GM12878 (cell line): ENCODE data around the gene PTPRN2. TPM values are rescaled to one million over a fixed set of nuclear protein-coding genes. Genes with fewer than 3 reads are reported as not detected.

Source experiments
- ATAC-seq: fragments of 200-7000 bp; cut with Tn5 transposase; 3 replicates; pipeline ENCODE4 v1.9.1; 2020; ENCODE audit warnings: mild to moderate bottlenecking, moderate library complexity
- BruUV-seq: library from RNA; stranded (reverse); fragments of 400-500 nt; replicated peaks from 2 replicates; lab custom pipeline; 2021; lab: Mats Ljungman, UMichigan
- CTCF ChIA-PET: fragments of 300-600 bp; sonication (Branson Sonifier 250); formaldehyde crosslinking; extraction: SDS; loops from one replicate; lab custom pipeline; 2021; ENCODE audit warnings: inconsistent platforms; lab: Yijun Ruan, JAX
- POLR2A ChIA-PET: fragments of 350-600 bp; formaldehyde crosslinking; extraction: SDS; loops from one replicate; lab custom pipeline; 2021; ENCODE audit warnings: inconsistent platforms; lab: Charles Lee
- RAD21 ChIA-PET: fragments of 300-600 bp; sonication (Branson Sonifier 250); formaldehyde crosslinking; loops from one replicate; lab custom pipeline; 2023; ENCODE audit warnings: antibody characterized with exemption; ENCODE audit not compliant: unreplicated experiment; lab: Charles Lee
- SMC1A ChIA-PET: fragments of 300-600 bp; sonication (Branson Sonifier 250); formaldehyde crosslinking; loops from one replicate; lab custom pipeline; 2023; ENCODE audit not compliant: unreplicated experiment, uncharacterized antibody; lab: Charles Lee
- DNase-seq: peaks from one replicate; pipeline ENCODE4 v3.0.0-alpha.2; 2011; ENCODE audit warnings: low read depth, low spot score
- FAIRE-seq: peaks from 3 replicates; lab custom pipeline; 2011; peaks lifted over from hg19 to GRCh38; lab: Jason Lieb, UNC
- H2AFZ ChIP-seq: 2 replicates; pipeline ENCODE4 v1.6.0; 2011; ENCODE audit warnings: low read depth, low read length, control low read depth; ENCODE audit not compliant: control insufficient read depth
- H3K27ac ChIP-seq: 2 replicates; pipeline ENCODE4 v1.5.1; 2011; ENCODE audit warnings: control low read depth; ENCODE audit not compliant: control insufficient read depth, insufficient read depth
- H3K27me3 ChIP-seq, 2 experiments: replicated peaks in 1 of 2; 2 replicates each; pipeline versions ENCODE4 v1.6.0 to v1.6.1; 2011; ENCODE audit warnings: low read length in 1 of 2; ENCODE audit not compliant: control insufficient read depth in 2 of 2, insufficient read depth in 2 of 2
- H3K36me3 ChIP-seq, 2 experiments: 2 replicates each; pipeline ENCODE4 v1.5.1; 2011; ENCODE audit warnings: low read length in 1 of 2; ENCODE audit not compliant: control insufficient read depth in 2 of 2, insufficient read depth in 2 of 2
- H3K4me1 ChIP-seq: 2 replicates; pipeline ENCODE4 v1.6.1; 2011; ENCODE audit warnings: mild to moderate bottlenecking, low read length, moderate library complexity, mixed read lengths; ENCODE audit not compliant: control insufficient read depth, insufficient read depth
- H3K4me2 ChIP-seq: 2 replicates; pipeline ENCODE4 v1.6.0; 2011; ENCODE audit warnings: control low read depth; ENCODE audit not compliant: control insufficient read depth, insufficient read depth
- H3K4me3 ChIP-seq: fragments of 200-600 bp; sonication (generic); 2 replicates; pipeline ENCODE4 v1.5.1; 2016
- H3K79me2 ChIP-seq: 2 replicates; pipeline ENCODE4 v1.6.0; 2011; ENCODE audit warnings: low read length; ENCODE audit not compliant: control insufficient read depth, insufficient read depth
- H3K9ac ChIP-seq: 2 replicates; pipeline ENCODE4 v1.8.0; 2011; ENCODE audit warnings: low read length, control low read depth, mixed read lengths; ENCODE audit not compliant: control insufficient read depth, insufficient read depth
- H3K9me3 ChIP-seq: replicated peaks from 3 replicates; pipeline ENCODE4 v1.5.1; 2011; ENCODE audit warnings: mild to moderate bottlenecking, low read length; ENCODE audit not compliant: control insufficient read depth, insufficient read depth
- H4K20me1 ChIP-seq: 2 replicates; pipeline ENCODE4 v1.6.0; 2011; ENCODE audit not compliant: control insufficient read depth, insufficient read depth
- CBX5 ChIP-seq: sonication (generic); IDR thresholded peaks from 2 replicates; pipeline ENCODE4 v1.6.1; 2016; ENCODE audit warnings: low read depth, moderate library complexity, mild to moderate bottlenecking, inconsistent platforms
- EGR1 ChIP-seq, 2 experiments: IDR thresholded peaks; 1 replicate in 1 of 2; 2 replicates in 1 of 2; pipeline ENCODE4 v1.6.1; 2011 to 2012; ENCODE audit warnings: low read depth in 2 of 2, low read length in 2 of 2, borderline replicate concordance in 1 of 2, mild to moderate bottlenecking in 1 of 2, moderate library complexity in 1 of 2
- MTA2 ChIP-seq: fragments of 450-650 bp; IDR thresholded peaks from 2 replicates; pipeline ENCODE4 v1.6.1; 2016; ENCODE audit warnings: low read depth, mild to moderate bottlenecking, moderate library complexity
- PAX5 ChIP-seq: IDR thresholded peaks from 2 replicates; pipeline ENCODE4 v1.6.1; 2011; ENCODE audit warnings: low read depth, low read length, borderline replicate concordance
- RELA ChIP-seq: fragments of 450-650 bp; IDR thresholded peaks from 2 replicates; pipeline ENCODE4 v1.8.0; 2014; ENCODE audit warnings: borderline replicate concordance; ENCODE audit not compliant: partially characterized antibody
- SIX5 ChIP-seq: IDR thresholded peaks from 2 replicates; pipeline ENCODE4 v1.6.1; 2011; ENCODE audit warnings: mild to moderate bottlenecking, low read depth, low read length, moderate library complexity; ENCODE audit not compliant: severe bottlenecking
- SP1 ChIP-seq: IDR thresholded peaks from one replicate; pipeline ENCODE4 v1.6.1; 2011; ENCODE audit warnings: low read depth, low read length
- WGBS: methylation state at CpG from one replicate; pipeline ENCODE4 v1.1.6; 2016; ENCODE audit warnings: low lambda C conversion rate; ENCODE audit not compliant: insufficient replicate concordance, insufficient coverage; ENCODE audit errors: missing lambda C conversion rate; 5-methylcytosine and 5-hydroxymethylcytosine counted together
- in situ Hi-C: fragments of 300-500 bp; cut with MboI; formaldehyde crosslinking; loops from 9 replicates; pipeline ENCODE4 v1.14.3; 2018; ENCODE audit warnings: mixed read lengths
- intact Hi-C: fragments of 100-400 bp; cut with micrococcal nuclease; formaldehyde crosslinking; loops from one replicate; pipeline ENCODE4 v1.14.2; 2022; ENCODE audit not compliant: unreplicated experiment
- polyA plus RNA-seq, 11 experiments: library from polyadenylated mRNA; depleted of rRNA in 4 of 11; unstranded in 6 of 11; stranded (reverse) in 5 of 11; fragments of >200 nt; fragmentation: Nextera tagmentation in 4 of 11; fragmentation: Illumina TruSeq in 1 of 11; extraction: Ambion mirVana in 4 of 11; extraction: Trizol in 1 of 11; gene quantifications; 1 replicate in 1 of 11; 2 replicates in 10 of 11; pipeline versions ENCODE4 v1.2.1 to v1.2.3, GENCODE V29; 2011 to 2016; ENCODE audit warnings: inconsistent platforms in 2 of 11, missing spikeins in 2 of 11, low read depth in 1 of 11
- total RNA-seq, 4 experiments: library from RNA; depleted of rRNA in 3 of 4; stranded (reverse); fragments of >200 nt in 3 of 4; fragmentation: Illumina TruSeq in 1 of 4; extraction: Trizol in 1 of 4; gene quantifications; 2 replicates each; pipeline versions ENCODE4 v1.2.1 to v1.2.3, GENCODE V29; 2013 to 2021
- TF ChIP-seq, protein P1 (sequence below): fragments of 450-650 bp; IDR thresholded peaks from 2 replicates; pipeline ENCODE4 v1.6.1; 2017; ENCODE audit warnings: borderline replicate concordance
- TF ChIP-seq, protein P2 (sequence below): fragments of 450-650 bp; IDR thresholded peaks from 2 replicates; pipeline ENCODE4 v1.6.1; 2014; ENCODE audit warnings: mild to moderate bottlenecking

Gene PTPRN2
- total and polyA plus RNA-seq, 10 of the 15 experiments (the other 5 are each of a cell fraction or from before 2014, with no cell fraction given): 5.4 TPM; not detected in 9

DNA sequence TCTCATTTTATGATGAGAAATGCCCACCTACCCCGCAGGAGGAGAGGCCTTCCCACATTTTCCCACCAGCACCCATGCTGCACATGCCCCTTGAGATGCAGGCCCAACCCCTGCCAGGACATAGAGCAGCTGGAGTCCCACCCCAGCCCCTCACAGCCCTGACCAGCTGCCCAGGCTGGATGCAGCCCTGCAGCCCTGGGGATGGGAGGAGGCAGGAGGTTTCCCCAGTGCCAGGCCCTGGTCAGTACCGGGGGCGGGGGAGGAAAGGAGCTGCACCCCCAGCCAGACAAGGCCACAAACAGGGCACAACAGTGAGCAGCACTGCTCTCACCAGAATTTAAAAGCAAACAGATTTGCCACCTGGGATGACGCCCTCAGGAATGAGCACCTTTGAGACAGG lies 196.1 kb downstream of the PTPRN2 start:
- in situ Hi-C loops: no loop called here
- no peak overlapping the region for H3K9ac ChIP-seq
- peaks cover 2% of the 10 kb centered on the region; the same call in 1 of the 3 replicates for H3K9me3 ChIP-seq
- no peak for ATAC-seq
- TF ChIP-seq, protein P1, sequence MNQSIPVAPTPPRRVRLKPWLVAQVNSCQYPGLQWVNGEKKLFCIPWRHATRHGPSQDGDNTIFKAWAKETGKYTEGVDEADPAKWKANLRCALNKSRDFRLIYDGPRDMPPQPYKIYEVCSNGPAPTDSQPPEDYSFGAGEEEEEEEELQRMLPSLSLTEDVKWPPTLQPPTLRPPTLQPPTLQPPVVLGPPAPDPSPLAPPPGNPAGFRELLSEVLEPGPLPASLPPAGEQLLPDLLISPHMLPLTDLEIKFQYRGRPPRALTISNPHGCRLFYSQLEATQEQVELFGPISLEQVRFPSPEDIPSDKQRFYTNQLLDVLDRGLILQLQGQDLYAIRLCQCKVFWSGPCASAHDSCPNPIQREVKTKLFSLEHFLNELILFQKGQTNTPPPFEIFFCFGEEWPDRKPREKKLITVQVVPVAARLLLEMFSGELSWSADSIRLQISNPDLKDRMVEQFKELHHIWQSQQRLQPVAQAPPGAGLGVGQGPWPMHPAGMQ: no peak
- no peak for TF ChIP-seq CBX5
- TF ChIP-seq EGR1 (IDR thresholded peaks at IDR 0.05; ENCODE audit: borderline replicate concordance in 1 of 2, low read depth in 2 of 2, low read length in 2 of 2): no peak
- no peak for TF ChIP-seq RELA
- no peak for TF ChIP-seq PAX5
- TF ChIP-seq SIX5: no peak
- TF ChIP-seq, protein P2, sequence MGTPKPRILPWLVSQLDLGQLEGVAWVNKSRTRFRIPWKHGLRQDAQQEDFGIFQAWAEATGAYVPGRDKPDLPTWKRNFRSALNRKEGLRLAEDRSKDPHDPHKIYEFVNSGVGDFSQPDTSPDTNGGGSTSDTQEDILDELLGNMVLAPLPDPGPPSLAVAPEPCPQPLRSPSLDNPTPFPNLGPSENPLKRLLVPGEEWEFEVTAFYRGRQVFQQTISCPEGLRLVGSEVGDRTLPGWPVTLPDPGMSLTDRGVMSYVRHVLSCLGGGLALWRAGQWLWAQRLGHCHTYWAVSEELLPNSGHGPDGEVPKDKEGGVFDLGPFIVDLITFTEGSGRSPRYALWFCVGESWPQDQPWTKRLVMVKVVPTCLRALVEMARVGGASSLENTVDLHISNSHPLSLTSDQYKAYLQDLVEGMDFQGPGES: no peak
- no peak for TF ChIP-seq MTA2
- TF ChIP-seq SP1: no peak
- intact Hi-C loops: no loop called here
- ChIA-PET SMC1A (no interaction called here), CTCF (no interaction called here), RAD21 (no interaction called here), POLR2A (no interaction called here)
- H3K4me3 ChIP-seq: no peak overlapping the region
- no peak overlapping the region for H2AFZ ChIP-seq
- no peaks in the 10 kb centered on the region for H4K20me1 ChIP-seq
- H3K27ac ChIP-seq: no peak overlapping the region
- H3K79me2 ChIP-seq: no peaks in the 10 kb centered on the region
- WGBS: 53% methylated on average over 4 of the region's 4 CpGs
- no peak for DNase-seq
- H3K27me3 ChIP-seq: no peaks in the 10 kb centered on the region
- H3K36me3 ChIP-seq: no peaks in the 10 kb centered on the region
- no TSS peak for BruUV-seq
- H3K4me1 ChIP-seq: no peaks in the 10 kb centered on the region
- no peak overlapping the region for H3K4me2 ChIP-seq
- no peak for FAIRE-seq
